GM12874 (cell line): Measurements from ENCODE around the gene TMEM184B.

Source experiments
- TF ChIP-seq, protein P1 (sequence below): IDR thresholded peaks from 2 replicates; pipeline ENCODE4 v1.5.1; 2011; ENCODE audit warnings: low read depth, mild to moderate bottlenecking, control low read depth, low read length, moderate library complexity; ENCODE audit not compliant: insufficient read depth

TMEM184B gene

DNA sequence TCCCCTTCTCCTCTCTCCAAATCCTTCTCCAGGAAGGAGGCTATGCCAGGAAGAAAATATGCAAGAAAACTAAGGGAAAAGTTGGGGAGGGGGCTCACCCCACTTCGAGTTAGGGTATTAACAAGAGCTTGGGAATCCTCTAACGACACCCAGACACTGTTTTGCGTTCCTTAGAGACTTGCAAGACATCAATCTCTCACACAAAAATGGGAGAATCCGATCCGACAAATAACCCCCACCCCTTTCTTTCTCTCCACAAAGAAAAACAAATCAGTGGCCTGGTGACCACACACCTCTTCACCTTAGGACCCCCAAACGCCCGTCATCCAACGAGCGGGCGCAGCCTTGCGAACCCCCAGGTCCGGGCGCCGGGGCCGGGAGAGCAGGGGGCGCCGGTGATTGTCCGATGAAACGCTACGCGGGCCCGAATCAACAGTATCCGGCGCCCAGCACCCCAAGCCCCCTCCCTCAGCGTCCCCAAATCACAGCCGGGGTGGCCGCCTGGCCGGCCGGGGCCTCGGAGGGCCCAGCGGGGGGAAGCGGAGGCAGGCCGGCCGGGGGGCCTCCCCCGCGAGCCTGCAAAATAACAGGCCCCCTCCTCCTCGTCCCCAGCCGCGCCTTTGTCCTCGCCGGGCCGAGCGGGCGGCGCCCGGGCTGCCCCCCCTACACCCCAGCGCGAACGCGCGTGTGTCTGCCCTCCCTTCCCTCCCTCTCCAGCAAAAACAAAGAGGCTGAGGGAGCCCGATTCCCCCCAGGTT is 43.7 kb upstream of the TMEM184B start:
- TF ChIP-seq, protein P1, sequence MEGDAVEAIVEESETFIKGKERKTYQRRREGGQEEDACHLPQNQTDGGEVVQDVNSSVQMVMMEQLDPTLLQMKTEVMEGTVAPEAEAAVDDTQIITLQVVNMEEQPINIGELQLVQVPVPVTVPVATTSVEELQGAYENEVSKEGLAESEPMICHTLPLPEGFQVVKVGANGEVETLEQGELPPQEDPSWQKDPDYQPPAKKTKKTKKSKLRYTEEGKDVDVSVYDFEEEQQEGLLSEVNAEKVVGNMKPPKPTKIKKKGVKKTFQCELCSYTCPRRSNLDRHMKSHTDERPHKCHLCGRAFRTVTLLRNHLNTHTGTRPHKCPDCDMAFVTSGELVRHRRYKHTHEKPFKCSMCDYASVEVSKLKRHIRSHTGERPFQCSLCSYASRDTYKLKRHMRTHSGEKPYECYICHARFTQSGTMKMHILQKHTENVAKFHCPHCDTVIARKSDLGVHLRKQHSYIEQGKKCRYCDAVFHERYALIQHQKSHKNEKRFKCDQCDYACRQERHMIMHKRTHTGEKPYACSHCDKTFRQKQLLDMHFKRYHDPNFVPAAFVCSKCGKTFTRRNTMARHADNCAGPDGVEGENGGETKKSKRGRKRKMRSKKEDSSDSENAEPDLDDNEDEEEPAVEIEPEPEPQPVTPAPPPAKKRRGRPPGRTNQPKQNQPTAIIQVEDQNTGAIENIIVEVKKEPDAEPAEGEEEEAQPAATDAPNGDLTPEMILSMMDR, result no peak

DNA sequence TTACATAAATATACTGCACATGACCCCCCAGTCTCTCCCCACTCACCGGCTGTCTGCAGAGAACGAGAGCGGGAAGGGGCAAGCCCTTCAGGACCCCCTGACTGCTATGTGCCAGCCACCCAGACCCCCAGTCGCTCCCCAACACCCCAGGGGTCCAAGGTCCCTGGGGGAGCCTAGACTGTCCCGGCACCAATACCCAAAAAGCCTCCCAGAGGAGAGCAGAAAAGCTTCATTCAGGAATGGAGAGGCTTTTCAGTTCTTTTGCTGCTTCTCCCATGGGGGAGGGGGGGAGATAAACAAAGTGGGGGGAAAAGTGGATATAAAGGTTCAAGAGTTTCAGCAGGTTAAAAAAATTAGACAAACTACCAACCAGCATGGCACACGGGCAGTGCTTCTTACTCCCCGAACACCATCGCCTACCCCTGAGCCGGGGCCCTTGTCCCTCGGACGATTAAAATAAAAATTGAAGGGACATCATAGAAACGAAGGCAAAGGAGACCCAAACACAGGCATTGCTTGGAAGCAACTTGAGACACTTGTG is 43.1 kb upstream of the TMEM184B start:
- TF ChIP-seq, protein P1, result no peak

DNA sequence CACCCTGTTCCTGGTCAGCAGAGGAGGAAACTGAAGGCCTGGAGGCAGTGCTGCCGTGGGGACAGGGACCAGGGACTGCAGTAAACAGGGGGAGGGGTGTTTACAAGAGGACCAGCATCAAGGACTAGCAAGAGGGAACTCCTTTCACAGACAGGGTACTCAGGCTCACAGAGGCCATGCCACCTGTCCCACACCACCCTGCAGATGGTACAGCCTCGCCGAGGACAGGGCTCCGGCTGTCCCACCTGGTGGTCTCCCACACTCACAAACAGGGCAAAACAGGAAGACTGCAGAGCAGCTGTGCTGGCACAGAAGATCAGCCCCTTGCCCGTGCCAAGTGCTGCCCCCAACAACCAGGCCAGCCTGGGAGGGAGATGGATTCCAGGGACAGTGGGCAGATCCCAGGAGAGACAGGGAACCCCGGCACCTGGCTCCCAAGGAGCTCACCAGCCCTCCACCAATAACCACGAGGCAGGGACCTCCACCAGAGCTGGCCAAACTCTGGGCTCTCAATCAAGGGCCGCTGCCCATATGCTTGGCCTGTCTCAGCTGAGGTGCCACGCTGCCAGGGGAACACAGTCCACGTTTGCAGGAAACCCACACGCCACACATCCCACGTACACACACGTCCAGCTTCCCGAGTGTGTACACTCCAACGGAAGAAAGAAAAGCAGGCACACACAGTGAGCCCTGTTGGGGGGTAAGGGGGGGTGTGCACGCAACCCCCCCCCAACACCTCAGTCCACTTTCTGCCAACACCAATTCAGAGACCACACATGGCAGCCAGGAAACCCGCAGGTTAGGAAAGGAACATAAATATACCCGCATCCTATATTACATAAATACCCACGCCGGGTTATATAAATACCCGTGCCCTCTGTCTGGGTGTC is 42.4 kb upstream of the TMEM184B start:
- TF ChIP-seq, protein P1, result no peak

DNA sequence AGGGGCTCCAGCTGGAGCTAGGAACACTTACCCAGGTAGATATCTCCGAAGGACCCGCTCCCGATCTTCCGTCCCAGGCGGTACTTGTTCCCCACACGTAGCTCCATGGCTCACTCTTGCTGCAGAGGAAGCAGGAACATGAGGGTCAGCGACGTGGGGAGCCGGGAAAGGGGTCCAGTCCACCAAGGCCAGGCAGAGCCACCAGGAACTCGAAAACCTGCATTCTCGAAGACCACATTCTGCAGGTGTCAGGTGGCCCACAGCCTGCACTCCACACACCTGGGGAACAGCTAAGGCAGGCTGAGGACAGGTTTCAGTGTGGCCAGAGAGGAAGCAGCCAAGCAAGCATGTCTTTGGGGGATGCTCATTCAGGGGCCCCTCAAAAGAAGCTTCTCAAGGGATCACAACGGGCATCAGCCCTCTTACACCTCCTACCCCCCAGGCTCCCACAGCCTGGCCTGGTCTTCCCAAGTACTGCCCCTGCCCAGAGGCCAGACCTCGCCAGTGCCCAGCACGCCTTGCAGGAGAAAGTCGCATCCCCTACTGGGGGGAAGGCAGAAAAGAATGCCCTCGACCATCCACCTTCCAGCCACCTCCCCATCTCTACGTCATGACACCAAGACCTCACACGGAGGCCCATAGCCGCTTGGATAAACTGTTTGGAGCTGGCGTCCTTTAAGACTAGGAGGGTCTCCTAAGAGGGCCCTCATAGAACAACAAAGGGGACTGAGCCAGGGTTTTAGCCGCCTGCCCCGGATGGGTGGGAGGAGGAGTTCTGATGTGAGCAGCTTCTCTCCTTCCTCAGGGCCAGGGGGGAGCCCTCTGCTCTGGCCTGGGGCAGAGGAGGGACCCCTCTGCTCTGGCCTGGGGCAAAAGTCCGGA is 41.5 kb upstream of the TMEM184B start:
- TF ChIP-seq, protein P1, result no peak

DNA sequence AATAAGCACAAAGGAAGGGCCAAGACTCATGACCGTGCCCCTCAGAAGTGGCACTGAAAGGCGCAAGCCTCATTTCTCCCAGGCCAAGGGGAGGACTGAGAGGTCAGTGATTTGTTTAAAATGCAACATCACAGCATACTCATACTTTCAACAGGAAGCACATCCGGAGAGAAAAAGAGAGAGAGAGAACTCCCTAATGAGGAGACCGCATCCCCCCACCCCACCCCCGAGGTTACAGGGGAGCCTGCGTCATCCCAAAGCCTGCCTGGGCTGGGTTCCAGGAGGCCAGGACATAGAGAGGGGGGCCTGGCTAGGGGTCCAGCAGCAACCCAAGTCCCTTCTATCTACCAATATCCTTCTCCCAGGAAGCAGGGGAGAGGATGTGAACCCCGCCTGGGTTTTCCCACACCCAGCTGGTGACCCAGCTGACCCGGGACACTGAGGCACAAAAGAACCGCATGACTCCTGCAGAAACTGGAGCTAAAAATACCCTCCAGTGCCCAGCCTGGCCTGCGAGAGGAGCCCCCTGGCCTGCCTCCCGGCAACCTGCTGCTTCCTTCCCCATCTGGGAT is 40.7 kb upstream of the TMEM184B start:
- TF ChIP-seq, protein P1, result no peak

DNA sequence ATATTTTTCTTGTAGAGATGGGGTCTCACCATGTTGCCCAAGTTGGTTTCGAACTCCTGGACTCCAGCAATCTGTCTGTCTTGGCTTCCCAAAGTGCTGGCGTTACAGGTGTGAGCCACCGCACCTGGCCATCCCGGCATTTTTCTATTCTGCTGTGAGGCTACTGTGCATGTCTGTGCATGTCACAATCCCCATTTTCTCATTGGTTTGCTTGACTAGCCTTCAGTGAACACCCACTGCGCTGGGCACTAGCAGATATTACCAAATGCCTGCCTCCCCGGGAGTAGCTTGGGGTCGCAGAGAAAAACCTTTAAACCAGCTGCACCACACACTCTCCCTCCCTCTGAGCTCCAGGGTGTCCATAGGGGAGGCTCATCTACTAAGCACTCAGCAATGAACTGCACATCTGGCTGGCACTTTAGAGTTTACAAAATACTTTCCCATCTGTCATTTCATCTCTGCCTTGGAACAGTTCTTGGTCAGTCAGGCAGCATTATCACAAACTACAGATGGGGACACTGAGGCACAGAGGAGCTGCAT is 39.5 kb upstream of the TMEM184B start:
- TF ChIP-seq, protein P1, result no peak
